Left renal pelvis (tissue), 4 donors: ENCODE data around the gene SHANK1. TPM values are rescaled to one million over a fixed set of nuclear protein-coding genes. Genes with fewer than 3 reads are reported as not detected.

Experiments used
- DNase-seq, 4 donors: peaks; one replicate each; pipeline ENCODE4 v3.0.0-alpha.2; 2013; ENCODE audit warnings: low read depth in 4 of 4, low spot score in 3 of 4
- polyA plus RNA-seq, 4 donors: library from polyadenylated mRNA; unstranded; fragments of 120-200 nt; gene quantifications; one replicate each; pipeline ENCODE4 v1.2.1, GENCODE V29; 2013; ENCODE audit not compliant: insufficient read length in 4 of 4

Gene SHANK1
- polyA plus RNA-seq, 4 donors = 4.2 to 6.6 (median 5.7) TPM

DNA sequence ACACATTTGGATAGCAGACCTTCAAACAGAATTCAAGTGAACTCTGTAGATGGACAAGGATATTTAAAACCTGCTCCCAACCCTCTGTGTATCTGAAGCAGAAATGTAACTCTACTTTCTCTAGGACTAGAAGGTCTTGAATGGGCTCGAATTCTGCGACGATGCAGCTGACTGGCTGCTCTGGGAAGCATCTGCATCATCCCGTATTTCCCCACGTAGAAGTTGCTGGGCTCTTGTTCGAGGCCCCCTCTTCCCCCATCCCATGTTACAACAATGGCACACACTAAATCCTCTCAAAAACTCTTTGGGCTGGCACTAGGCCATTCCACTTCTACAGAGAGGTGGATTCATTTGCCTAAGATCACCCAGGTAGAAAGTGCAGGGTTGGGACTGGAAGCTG is 55.4 kb downstream of the SHANK1 start:
- no peak for DNase-seq

DNA sequence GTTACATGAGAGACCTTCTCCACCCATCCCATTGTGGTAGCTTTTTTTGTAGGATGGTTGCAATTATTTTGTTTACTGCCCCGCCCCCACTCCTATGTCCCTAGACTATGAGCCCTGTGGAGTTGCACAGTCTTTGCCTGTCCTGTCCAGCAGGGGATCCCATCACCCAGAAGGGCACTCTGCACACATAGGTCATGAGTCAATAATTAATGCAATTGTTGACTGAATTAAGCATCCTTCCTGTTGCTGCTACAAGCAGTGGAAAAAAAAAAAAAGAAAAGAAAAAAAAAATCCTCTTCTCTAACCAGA is 56.2 kb downstream of the SHANK1 start:
- no peak for DNase-seq

DNA sequence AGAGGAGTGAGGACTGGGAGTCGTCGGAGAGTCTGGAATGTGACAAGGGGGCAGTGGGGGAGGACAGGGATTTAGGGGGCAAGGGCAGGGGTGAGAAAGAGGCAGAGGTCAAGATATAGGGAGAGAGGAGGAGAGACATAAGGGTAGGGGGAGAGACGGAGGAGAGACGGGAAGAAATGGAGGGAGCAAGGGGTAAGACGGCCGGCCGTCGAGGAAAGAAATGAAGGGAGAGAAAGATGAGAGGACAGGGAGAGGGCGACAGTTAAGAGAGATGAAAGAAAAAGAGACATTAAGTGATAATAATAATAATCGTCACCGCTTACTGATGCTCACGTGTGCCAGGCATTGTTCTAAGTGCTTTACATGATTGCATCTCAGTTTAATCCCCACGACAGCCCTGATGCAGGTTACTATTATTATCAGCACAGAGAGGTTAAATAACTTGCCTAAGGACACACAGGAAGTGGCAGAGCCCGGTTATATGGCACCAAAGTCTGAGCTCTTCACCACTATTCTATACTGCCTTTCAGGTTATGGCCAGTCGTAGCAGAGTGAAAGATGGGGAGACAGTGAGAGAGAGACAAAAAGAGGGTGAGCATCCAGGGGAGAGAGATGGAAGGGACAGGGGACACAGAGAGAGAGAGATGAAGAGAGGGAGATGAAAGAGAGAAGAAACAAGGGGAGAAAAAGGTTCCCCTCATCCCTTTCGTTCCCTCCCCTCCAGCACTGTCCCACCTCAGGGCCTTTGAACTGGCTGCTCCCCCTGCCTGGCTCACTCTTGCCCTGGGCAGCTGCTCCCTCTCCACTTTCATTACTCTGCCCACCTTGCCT is 56.7 kb downstream of the SHANK1 start:
- DNase-seq = no peak

DNA sequence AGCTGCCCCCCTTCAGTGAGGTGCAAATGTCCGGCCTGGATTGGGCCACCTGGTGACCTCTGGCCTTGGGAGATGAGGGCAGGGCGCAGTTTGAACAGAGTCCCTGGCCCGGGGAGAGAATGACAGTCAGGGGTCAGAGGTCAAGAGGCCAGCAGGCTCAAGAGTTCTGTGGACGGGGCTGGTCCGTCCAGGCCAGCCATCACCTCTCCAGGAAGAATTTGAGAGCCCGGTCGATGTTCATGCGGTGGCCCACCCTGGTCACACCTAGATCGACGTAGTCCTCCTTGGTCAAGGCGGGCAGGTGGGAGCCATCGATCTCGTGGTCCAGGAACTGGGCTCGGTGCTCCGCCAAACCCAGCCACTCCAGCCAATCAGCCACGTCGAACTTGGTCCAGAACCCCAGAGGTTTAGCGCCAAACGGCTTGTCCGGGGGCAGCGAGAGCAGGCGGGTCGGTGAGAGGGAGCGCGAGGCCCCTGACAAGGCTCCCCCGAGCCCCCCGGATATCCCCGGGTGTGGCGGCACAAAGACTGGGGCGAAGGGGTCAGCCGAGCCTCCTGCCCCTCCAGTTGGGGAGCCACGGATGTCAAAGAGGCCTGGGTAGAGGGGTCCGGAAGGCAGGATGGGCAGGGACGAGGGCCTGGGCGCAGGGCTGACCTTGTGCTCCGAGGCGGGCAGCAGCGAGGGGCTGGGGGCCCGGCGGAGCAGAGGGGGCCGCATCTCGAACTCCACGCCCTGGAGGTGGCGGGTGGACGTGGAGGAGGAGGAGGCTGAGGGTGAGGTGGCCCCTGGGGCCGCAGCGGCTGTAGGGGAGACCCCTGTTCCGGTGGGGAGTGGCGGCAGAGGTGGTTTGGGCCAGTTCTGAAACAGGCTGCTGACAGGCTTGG is 57.6 kb downstream of the SHANK1 start:
- DNase-seq = no peak

DNA sequence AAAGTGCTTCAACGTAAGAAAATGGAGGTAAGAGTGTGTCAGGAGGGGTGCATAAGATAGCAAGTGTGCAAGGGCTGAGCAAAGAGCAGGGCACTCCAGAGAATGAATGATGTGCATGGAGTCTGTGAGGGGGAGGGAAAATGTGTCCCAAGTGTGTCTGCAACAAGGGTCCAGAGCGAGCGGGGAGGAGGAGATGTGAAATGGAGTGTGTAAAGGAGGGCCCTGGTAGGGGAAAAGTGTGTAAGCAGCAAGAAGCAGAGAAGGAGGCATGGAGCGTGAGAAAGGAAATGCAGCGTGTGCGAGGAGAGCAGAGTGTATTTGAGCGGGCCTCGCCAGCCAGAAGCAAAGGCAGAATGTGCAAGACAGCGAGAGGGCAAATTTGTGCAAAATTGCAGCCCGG is 58.6 kb downstream of the SHANK1 start:
- no peak for DNase-seq

DNA sequence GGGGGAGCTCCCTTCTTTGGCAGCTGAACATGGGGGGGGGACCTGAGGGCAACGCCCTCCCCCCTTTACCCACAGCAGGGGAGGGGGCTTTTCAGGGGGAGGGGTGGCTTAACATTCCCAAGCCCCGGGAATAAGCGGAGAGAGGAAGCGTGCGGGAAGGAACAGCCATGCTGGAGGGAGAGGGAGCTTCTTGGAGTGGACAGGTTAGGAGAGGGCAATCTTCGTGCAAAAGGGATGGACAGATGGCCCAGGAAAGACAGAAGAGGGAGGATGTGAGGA is 59.6 kb downstream of the SHANK1 start:
- no peak for DNase-seq

DNA sequence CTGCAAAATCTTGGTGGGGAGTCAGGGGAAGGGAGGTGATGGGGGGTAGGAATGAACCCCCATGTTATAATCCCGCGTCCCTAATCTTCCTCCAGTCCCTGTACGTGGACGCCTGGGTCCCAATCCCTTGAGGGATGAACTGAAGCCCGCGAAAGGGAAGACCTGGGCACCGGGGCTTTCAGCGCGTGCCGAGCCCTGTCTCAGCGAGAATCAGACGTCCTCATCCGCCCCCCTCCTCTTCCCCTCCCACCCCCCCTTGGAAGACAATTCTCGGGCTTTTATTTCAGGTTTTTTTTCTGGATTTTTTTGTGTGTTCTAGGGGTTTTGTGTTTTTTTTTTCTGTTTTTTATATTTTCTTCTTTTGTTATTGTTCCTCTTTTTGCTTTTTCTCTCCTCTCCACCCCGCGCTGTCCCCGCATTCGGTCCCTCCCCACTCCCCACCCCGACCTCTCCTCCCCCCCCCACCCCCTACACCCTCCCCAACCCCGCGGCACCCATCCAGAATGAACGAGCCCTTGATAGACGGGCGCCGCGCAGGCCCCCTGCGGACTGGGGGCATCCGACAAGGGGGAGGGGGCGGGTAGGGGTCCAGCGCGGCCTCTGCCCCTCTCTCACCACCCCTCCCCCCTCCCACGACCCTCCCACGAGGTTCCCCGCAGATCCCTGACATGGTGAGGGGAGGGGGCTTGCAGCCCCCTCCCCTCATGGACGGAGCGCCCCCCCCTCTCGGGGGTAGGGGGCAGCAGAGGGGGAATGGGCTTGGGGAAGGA is 60.1 kb downstream of the SHANK1 start:
- no peak for DNase-seq

DNA sequence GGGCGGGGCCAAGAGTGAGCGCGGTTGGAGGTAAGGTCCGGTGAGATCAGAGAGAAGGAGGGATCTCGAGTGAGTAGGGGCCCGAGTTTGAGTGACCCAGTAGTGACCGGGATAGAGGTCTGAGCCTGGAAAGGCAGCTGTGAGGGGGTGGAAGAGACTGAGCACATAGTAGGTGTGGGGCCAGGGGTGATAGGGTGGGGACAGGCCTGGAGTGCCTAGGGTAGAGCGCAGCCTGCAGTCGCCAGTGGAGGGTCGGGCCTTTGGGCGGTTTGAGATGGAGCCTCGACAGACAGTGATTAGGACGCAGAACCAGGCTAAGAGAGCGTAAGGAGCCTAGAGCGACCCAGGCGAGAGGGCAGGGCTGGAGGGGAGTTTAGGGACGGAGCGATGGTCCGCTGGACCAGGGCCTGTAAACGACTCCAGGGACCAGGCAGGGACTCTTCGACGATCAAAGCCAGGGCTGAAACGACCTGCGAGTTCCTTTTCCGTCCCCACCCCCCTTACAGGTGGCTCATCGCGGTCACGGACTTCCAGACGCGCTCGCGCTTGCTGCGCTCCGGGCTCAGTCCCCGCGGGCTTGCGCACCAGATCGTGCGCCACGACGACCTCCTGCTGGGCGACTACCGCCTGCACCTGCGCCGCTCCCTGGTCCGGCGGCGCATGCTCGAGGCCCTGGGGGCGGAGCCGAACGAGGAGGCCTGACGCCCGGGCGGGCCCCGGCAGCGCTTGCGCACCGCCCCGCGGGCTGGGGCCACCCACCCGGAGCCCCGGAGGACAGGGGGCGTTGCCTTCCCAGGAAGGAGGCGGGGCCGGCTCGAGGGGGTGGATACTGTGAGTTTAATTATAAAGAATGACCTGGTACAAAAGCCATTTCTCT is 60.9 kb downstream of the SHANK1 start:
- DNase-seq = peak; percentile 74 to 78 (median 76)

DNA sequence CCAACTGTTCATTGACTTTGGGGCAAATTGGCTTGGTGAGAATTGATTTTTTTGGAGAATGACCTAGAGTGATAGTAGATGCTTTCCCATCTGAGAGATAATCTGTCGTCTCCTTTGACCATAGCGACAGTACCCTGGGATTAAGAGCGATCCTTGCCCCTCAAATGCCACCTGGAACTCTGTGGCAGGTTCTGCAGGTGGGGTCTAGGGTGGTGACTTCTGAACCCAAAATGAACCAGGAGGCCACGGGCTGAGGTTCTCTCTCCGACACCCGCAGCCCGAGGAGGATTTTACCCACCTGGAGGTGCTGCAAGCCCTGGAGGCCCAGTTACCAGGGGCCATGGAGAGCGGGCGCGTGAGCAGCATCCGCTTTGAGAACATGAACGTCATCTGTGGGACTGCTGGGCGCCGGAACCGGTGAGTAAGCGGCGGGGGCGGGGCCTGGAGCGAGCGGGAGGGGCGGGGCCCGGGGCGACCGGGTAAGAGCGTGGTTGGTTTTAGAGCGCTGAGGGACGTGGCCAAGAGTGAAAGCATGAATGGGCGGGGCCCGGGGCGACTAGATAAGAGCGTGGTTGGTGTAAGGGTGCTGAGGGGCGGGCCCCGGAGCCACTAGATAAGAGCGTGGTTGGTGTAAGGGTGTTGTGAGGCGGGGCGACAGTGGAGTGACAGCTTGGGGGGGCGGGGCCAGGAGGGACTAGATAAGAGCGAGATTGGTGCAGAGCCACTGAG is 61.7 kb downstream of the SHANK1 start:
- peak; percentile 89 to 96 (median 94) for DNase-seq

DNA sequence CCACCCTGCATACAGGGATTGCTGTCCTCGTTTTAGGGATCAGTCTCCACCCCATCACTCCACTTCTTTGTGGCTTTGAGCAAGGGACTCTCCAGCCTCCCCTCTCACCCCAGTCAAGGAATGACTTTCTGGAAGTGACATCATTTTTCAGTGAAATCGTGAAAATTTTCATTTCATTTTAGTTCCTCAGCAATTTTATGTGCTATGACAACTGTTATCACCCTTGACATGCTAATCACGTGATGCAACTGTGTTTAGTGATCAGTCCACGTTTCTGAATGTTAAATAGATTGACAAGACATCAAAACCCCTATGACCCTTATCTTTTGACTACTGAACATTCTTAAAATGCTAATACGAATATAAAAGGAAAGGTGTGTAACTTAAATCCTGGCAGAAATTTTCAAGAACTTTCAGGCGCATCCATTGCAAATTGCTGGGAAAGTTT is 62.4 kb downstream of the SHANK1 start:
- no peak for DNase-seq

DNA sequence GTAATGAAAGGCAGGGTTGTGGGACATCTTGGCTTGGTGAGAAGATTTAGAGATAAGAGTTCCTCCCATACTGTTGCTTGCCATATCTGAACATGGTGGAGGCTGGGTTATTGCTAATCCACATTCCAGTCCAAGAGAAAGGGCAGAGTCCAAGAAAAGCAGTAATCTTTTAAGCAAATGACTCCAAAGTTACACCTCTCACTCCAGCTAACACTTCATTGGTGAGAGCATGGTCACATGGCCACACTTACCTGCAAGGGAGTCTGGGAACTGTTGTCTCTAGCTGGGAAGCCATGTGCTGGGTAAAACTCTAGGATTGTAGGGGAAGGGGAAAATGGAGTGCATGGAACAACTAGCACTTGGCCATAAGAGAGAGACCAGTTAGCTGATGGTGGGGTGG is 64.7 kb downstream of the SHANK1 start:
- DNase-seq = no peak

DNA sequence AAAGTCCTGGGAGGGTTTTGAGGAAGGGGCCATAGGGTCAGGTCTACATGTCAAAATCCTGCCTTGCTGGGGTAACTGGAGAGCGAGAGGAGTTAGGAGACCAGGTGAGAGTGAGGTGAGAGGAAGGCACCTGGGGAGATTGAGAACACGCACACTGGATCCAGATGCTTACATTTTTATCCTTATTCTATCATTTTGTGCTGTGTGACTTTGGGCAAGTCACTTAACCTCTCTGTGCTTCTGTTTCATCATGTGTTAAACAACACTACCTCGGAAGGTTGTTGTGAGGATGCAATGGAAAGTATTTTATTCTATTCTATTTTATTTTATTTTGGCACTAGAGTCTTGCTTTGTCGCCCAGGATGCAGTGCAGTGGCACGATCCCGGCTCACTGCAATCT is 66.9 kb downstream of the SHANK1 start:
- DNase-seq = no peak

DNA sequence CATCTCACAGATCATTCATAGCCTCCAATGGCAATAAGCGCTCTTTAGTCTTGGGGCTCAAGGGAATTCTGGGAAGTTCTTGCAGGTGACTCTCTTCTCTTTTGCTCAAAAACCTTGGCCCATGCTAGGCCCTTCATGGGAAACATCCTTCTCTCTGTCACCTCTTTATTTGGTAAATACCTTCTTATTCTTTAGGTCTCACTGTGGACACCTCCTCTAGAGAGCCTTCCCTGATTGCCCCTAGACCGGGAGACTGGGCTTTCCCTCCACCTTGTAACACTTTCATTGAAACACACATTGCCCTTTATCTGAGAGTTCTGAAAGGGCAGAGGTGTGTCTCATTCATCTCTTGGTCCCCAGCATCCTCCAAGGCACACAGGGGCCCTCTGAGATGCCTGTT is 68.4 kb downstream of the SHANK1 start:
- DNase-seq = no peak

DNA sequence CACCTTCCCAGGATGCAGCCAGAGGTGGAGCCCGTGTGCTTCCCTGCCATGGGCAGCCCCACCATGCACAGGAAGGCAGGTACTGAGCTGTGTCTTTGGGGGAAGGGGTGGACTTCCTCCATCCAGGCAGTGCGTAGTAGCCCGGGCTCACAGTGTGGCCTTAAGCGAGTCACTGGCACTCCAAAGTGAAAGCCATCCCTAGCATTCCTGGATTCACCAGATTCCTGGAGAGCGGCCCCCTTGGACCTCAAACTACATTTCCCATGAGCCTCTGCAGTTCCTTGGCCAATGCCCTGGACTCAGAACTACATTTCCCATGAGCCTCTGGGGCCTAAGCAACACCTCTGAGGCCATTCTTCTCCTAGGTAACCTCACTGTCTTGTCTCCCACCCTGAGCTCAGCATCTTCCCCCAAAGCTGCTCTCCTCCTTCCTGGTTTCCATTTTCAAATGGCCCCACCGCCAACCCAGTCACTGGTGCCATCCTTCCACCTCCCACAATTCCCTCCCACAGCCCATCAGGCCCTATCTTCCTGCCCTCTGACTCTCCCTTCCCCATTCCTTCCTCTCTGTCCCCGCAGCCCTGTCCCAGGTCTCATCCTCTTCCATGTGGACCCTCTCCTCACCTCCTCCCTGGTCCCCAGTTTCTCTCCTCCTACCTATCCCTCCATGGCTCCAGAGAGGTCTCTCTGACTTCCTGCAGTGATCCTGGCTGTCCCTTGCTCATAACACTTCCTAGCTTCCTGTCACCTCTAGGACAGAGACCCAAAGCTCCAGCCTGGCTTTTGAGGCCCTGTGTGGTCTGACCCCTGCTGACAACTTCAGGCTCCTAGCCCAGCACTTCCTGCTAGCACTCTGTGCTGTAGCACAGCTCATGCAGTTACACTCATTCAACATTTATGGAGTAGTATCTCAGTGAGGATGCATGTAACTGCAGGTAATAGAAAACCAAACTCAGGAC is 69.9 kb downstream of the SHANK1 start, which contains the start of gene C19orf81:
C19orf81 (plus strand) TSS at position 13 of the 959 bp plus-strand sequence; CDS start at position 13, 0 bp downstream.
- no peak for DNase-seq

DNA sequence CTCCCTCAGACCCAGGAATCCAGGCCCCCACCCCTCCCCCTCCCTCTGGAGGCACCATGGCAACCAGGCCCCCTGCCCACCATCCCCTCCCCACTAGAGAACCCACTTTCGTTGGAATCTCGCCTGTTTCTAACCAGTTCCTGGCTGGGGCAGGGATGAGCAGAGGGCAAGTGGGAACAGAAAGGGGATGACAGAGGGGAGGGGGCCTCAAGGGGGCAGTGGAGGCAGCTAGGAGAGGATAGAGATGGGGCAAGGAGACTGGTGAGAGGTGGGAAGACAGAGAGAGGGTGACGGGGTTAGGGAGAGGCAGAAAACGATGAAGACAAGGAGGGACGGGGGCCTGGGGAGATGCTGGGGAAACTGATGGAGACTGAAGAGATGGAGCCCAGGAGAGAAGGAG is 70.9 kb downstream of the SHANK1 start:
- no peak for DNase-seq

DNA sequence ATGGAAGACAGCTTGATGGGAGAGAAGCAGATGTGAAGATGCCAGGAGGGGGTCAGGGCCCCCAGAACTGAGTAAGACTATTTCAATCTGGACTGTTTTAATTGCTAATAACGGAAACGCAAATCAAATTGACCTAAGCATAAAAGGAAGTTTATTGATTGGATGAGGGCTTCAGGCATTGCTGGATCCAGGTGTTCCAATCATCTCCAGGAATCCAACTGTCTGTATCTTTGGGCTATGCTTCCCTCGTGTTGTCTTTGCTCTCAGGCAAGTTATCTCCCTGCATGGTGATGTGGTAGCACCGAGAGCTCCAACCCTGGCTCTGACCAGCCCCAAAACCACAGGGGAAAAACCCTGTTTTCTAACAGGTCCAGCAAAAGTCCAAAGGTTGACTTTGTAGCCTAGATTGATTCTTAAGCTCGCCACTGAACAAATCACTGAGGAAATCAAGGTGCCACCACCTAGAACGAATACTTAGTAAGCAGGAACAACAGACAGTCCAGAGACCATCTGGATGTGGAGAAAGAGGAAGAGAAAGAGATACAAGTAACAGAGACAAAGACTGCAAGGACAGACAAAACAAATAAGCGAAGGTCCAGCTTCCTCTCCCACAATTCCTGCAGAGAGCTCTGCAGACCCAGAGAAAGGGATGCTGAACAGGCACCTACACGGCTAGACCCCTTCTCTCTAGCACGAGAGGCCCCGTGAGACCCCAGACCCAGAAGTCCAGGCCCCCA is 71.6 kb downstream of the SHANK1 start:
- DNase-seq = no peak

DNA sequence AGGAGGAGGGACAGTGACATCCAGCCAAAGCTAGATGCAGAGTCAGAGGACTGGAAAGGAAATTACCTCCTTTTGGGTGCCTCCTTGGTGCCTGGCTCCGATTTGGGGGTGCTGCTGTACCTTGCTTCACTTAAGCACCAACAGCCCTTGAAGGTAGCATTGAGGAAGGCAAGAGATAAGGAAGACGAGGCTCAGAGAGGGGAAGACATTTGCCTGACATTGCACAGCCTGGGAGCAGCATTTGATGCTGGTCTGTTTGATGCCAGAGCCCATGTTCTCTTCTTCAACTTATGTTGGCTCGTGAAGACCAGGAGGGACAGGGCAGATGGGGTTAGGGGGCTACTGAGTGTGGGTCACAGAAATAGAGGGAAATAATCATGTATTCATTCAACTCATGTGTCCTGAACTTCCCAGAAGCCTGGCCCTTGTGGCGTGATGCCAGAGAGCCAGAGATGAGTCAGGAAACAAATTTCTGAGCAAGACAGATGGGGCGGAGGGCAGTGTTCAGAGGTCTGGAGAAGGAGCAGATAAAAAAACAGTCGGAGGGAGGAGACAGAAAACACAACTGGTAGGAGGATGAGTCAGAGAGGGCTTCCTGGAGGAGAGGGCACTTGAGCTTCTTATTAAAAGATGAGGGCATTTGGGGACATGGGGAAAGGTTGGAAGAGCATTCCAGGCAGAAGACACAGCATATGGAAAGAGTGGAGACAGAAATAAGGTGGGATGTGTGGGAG is 73.4 kb downstream of the SHANK1 start:
- no peak for DNase-seq
